Right renal pelvis (tissue), 4 donors: ENCODE results near the gene TAF3. TPM values are rescaled to one million over a fixed set of nuclear protein-coding genes. Genes with fewer than 3 reads are reported as not detected.
A peak's percentile ranks its signal among the peaks of the same experiment; 100 is the strongest.

Experiments used
- DNase-seq, 4 donors: peaks; one replicate each; pipeline ENCODE4 v3.0.0-alpha.2; 2013; ENCODE audit warnings: low read depth in 4 of 4, low spot score in 3 of 4, missing footprints in 1 of 4
- polyA plus RNA-seq, 4 donors: library from polyadenylated mRNA; unstranded; fragments of 120-200 nt; gene quantifications; one replicate each; pipeline ENCODE4 v1.2.1, GENCODE V29; 2013; ENCODE audit not compliant: insufficient read length in 4 of 4

Gene TAF3
- polyA plus RNA-seq, 4 donors: 10.8 to 13.0 (median 11.3) TPM

- DNase-seq: no peak
Measured at GRCh38 chr10:8042721-8043568, 224.6 kb downstream of the TAF3 start.

- no peak for DNase-seq
Measured at GRCh38 chr10:8043569-8044306, 225.4 kb downstream of the TAF3 start.

DNA sequence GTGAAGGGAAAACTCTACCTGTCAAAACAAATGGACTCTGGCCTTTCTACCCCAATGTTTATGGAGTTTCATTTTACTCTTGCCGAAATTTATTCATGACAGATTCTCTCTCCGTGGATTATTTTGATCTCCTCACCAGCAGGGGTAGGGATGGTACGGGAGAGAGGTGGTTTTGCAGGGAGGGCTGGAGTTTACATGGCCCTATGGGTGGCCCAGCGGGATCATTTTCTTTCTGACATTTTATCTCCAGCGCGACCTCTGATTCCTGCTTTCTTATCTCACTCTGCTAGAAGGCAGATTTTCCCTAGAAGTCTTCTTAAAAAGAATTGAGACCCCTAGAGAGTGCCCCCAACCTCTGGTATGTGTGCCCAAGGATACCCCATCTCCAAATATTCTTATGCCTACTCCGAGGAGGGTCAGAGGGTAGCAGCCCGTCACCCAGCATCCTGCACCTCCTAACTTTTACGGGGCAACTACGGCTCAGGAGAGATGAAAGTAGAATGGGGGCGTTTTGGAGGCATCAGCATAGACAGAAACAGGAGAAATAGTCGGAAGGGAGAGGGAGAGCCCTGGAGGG lies 226.1 kb downstream of the TAF3 start:
- no peak for DNase-seq

GRCh38 chr10:8044908-8045725 lies 226.8 kb downstream of the TAF3 start:
- DNase-seq: no peak

DNA sequence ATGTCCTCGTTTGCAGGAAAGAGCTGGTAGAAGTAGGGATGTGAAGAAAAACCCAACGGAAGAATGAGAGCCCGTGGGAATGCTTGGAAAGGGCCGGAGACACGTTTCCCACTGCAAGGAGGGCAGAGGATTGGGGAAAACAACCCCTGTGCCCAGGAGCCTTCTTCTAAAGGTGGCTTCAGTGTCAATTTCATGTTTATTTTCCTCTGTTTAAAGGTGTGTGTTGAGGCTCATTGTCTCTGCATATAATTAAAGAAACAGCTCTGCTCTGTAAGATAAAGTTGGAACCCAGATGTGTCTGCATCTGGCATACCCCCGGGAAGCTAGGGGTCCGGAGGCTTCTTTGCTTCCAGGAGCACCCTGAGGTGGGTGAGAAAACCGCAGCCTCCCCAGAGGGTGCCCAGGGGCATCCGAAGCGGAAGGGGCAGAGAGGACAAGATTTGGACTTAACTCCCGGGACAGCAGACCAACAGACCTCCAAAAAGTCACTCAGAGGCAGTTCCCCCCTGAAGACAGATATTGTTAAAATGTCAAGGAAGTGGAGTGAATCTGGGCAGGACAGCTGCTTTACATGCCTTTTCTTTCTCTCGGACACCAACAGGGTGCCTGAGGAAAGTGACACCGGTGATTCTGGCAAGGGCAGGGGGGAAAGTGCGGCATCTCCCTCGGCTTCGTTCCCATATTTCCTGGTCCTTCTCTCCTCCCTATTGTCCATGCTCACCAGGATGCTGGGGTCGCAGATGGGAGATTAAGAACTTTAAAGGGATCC lies 227.6 kb downstream of the TAF3 start:
- DNase-seq: no peak

DNA sequence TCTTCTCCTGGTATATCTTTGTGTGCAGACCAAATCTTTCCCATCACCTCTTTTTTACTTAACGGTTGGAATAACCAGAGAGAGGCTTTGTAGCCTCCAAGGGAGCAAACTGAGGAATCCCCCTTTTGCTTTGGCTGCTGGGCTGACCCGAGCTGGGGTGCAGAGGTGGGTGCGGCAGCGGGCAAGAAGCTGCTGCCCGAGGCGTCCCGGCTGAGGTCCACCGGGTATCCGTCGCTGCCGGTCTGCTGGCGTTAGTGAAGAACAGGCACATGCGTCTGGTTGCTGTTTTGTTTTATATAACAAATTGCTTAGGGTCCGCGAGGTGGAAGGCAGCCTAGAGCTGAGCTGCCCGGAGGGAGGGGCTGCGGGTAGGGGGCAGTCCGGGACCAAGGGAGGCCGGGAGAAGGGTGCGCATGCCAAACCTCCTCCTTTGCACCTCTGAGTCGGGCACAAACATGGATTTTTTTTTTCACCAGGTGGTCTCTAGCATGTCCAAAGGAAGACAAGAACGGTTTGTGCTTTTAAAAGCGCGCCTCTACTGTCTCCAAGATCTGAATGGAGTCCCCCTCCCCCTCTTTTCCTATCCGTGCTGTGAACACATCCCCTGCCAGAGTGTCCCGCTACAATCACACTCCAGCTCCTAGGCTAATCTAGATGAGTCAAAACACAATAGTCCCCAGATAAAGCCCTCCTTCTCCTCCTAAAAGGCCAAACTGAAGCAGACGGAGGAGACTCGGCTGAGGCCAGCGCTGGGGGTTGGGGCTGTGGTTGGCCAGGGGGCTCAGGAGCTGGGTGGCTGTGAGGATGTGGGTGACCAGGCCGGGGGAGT lies 229.4 kb downstream of the TAF3 start:
- DNase-seq: no peak

DNA sequence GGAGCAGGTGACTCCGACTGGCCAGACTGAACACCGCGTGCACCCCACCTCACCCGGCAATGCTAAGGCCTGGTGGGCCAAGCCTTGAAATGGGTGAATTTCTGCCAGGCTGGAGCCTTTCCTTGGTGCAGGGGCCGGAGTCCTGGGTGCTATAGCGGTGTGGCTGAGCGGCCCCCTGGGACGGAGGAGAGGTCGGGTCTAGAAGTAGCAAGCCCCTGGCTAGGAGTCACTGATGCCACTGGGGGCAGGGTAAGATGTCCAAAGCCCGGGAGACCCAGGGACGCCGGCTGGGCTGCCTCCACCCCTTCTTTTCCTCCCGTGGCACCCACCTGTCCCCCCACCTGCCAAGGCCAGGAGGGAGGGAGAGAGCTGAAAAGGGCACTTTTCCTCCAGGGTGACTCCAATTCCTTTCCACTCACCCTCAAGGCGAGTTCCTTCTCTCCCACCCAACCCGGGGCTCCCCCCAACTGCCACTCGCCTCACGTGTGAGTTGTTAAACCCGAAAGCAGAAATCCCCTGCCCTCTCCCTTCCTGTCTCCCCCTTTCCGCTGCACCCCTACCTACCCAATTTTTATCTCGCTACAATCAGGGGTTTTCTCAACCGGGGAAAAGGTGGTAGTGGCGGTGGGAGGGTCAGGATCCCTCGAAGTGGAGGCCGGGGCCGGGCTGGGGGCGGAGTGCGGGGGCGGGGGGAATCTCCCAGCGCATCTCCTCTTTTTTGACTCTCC lies 230.1 kb downstream of the TAF3 start:
- DNase-seq: no peak

- no peak for DNase-seq
Measured at GRCh38 chr10:8049045-8049864, 230.9 kb downstream of the TAF3 start.

DNA sequence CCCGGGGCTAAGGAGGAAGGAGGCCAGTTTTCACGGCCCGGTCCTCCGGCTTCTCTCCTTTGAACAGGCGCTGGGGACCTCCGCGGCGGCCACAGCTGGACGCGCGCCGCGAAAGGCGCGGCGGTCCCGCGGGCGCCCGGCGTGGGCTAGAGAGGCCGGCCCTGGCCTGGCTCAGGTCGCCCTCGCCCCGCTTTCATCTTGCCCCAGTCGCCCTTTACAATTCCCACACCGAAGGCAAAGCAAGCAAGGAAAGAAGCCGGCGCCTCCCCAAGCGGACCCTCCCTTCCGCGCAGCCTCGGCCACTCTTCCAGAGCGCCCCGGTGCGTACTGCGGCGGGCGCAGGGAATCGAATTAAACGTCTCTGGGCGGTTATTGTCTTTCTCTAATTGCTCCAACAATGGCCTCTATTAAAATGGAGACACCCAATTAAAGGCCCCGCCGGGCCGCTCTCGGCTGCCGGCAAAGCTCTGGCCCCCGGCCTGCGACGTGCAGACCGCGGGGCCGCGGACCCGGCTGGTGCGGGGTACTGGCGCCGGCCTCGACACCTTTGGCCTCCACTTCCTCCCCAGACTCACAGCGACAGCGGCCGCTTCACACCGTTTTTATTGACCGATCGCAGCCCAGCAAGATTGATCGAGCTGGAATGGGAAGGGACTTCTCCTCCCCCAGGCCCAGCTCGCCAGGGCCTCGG lies 231.7 kb downstream of the TAF3 start:
- no peak for DNase-seq

DNA sequence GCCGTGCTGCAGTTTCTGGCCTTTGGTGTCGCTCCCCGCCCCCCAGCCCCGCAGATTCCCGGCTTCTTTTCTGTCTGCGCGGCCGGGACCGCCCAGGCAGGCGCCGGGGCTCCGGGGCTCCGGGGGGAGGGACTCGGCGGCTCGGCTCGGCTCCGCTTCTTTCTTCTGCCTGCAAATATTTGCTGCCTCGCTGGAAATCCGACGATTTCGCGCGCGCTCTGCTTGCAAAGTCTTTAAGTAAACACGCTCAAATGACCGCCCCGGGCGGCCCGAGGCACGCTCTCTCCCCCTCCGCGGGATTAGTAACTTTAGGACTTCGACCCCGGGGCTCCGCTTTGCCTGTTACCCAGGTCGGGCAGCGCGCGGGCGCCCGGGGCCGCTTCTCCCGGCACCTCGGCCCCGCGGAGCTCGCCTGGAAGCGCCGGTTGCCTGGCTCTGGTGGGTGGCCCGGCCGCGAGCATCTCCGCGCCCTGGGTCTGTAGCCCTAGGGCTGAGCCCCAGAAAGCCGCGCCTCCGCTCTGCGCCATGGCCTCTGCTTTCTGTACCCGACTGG lies 232.3 kb downstream of the TAF3 start:
- no peak for DNase-seq

GRCh38 chr10:8051109-8051821 lies 233.0 kb downstream of the TAF3 start:
- no peak for DNase-seq

GRCh38 chr10:8051851-8052257 lies 233.5 kb downstream of the TAF3 start:
- DNase-seq: no peak

DNA sequence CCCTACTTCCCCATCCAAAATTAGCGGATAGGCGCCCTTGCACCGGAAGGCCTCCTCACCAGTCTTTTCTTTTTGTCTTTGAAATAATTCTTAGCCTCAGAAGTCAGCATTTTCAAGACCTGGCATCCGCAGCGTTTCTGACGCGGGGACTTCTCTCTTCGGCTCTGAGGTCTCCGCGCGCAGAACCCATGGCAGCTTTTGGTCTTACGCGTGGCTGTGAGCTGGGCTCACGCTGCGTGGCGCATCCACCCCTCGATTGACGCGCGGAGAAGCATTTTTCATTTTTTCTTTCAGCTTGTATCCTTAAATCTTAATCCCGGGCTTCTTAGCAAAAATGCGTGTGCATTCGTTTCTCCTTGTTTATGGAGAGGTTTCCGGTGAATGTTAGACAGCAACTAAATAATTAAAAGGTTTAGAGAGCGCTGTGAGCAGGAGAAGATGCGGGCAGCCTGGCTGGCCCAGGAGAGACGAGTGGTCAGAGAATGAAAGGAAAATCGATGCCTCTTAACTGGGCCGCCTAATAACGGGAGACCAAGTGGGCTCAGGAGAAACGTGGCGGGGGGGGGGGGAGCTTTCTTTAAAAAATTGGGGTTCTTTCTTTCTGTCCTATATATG lies 234.1 kb downstream of the TAF3 start:
- no peak for DNase-seq

DNA sequence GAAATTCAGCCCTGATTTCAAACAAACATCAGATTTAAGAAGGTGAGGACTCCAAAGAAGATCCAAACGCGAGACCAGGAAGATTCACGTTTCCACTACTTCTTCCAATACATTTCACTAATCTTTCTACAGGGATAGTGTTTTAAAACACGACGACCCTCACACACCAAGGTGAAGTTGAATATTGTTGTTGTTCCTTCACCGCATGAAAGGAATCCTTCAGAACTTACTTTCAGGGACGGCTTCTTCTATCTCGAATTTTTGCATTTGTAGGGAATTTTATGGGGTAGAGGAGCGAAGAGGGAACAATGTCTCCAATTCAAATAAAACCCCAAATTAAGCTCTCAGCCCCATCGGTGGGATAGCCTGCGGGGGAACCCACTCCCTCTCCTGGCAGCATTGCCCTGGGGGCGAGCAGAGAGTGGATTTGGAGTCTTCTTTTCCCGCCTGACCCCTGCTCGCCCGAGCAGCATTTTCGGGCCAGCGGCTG lies 234.7 kb downstream of the TAF3 start:
- no peak for DNase-seq

- peak in 3 of 4 donors; percentile 69 to 81 (median 73) for DNase-seq
Measured at GRCh38 chr10:8053446-8054243, 235.3 kb downstream of the TAF3 start.
